Activated CD4-positive, CD25-positive, alpha-beta regulatory T cell treated with anti-CD3 and anti-CD28 coated beads, Interleukin-2, amount 50 U/mL, for 72 hours (primary cell): ENCODE results near the gene AHRR.
"Not testable (repeated sequence)": the region's sequence is repeated elsewhere in the genome, so short reads cannot be mapped to it uniquely, and the experiment has no call there.

ENCODE experiments used
- DNase-seq: peaks from one replicate; pipeline ENCODE4 v3.0.0; 2021

Gene AHRR

GRCh38 chr5:368183-369084, 46.9 kb downstream of the AHRR start:
- DNase-seq = no peak

GRCh38 chr5:369151-369868, 47.8 kb downstream of the AHRR start:
- DNase-seq = no peak

GRCh38 chr5:369869-370236, 48.3 kb downstream of the AHRR start:
- not testable (repeated sequence) for DNase-seq

- DNase-seq = peak; percentile 25
Measured at GRCh38 chr5:370311-370958, 48.9 kb downstream of the AHRR start.

- DNase-seq = no peak
Measured at GRCh38 chr5:370959-371810, 49.7 kb downstream of the AHRR start.

GRCh38 chr5:371811-372555, 50.5 kb downstream of the AHRR start:
- DNase-seq = peak; percentile 33

GRCh38 chr5:372556-372995, 51.1 kb downstream of the AHRR start:
- DNase-seq = peak; percentile 28

- peak; percentile 48 for DNase-seq
Measured at GRCh38 chr5:372996-373709, 51.6 kb downstream of the AHRR start.

- DNase-seq = peak; percentile 78
Measured at GRCh38 chr5:373710-374602, 52.4 kb downstream of the AHRR start.

- DNase-seq = peak; percentile 34
Measured at GRCh38 chr5:374631-375335, 53.3 kb downstream of the AHRR start.

- peak; percentile 32 for DNase-seq
Measured at GRCh38 chr5:375336-375920, 53.9 kb downstream of the AHRR start.

GRCh38 chr5:375921-376798, 54.6 kb downstream of the AHRR start:
- peak; percentile 30 for DNase-seq

GRCh38 chr5:376799-377325, 55.3 kb downstream of the AHRR start:
- DNase-seq = no peak

GRCh38 chr5:377326-377981, 55.9 kb downstream of the AHRR start:
- peak; percentile 21 for DNase-seq

GRCh38 chr5:378301-378891, 56.9 kb downstream of the AHRR start:
- no peak for DNase-seq

- no peak for DNase-seq
Measured at GRCh38 chr5:378976-379742, 57.6 kb downstream of the AHRR start.
